Right kidney (tissue), 1 donor: ENCODE measurements around the gene MRGPRD.

Experiments
- DNase-seq: peaks from one replicate; pipeline ENCODE4 v3.0.0-alpha.2; 2016

MRGPRD gene

DNA sequence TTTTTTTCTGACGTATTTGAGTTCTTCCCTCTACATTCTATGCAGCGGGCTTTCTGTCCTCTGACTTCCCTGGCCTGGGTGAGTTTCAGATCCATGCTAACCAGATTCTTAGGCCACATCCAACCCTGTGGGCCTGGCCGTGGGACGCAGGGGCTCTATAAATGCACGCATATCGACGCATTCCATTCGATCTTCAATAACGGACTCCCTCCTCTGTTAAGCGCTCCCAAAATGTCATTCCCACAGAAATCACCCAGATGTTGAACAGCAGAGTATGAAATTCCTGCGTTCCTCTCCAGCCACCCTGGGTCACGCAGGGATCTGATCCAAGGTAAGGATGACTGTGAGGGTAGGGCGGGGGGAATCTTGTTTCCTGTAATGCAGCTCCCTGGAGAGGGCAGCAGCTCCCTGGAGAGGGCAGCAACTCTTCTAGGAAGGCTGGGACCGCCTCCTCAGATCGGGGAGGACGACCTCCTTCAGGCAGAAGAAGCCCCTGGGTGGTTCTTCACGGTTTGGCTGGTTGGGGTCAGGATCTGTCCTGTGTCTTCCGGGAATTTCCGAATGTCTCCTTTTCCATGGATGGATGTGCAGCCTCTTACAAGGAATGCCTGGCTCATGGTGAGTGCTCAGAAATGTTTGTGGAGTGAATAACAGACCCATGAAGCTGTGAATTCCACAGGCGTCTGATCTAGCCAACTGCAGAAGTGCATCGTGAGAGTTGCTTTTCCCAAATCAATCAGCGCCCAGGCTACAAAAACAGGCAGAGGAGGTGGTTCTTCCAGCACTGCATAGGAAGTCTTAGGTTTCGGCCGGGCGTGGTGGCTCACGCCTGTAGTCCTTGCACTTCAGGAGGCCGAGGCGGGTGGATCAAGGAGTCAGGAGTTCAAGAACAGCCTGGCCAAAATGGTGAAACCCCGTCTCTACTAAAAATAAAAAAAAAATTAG lies 12.2 kb downstream of the MRGPRD start:
- no peak for DNase-seq

GRCh38 chr11:68966894-68967780 lies 13.6 kb downstream of the MRGPRD start:
- no peak for DNase-seq

- DNase-seq: no peak
Measured at GRCh38 chr11:68965901-68966853, 14.6 kb downstream of the MRGPRD start.

- no peak for DNase-seq
Measured at GRCh38 chr11:68963779-68964178, 17.0 kb downstream of the MRGPRD start.

DNA sequence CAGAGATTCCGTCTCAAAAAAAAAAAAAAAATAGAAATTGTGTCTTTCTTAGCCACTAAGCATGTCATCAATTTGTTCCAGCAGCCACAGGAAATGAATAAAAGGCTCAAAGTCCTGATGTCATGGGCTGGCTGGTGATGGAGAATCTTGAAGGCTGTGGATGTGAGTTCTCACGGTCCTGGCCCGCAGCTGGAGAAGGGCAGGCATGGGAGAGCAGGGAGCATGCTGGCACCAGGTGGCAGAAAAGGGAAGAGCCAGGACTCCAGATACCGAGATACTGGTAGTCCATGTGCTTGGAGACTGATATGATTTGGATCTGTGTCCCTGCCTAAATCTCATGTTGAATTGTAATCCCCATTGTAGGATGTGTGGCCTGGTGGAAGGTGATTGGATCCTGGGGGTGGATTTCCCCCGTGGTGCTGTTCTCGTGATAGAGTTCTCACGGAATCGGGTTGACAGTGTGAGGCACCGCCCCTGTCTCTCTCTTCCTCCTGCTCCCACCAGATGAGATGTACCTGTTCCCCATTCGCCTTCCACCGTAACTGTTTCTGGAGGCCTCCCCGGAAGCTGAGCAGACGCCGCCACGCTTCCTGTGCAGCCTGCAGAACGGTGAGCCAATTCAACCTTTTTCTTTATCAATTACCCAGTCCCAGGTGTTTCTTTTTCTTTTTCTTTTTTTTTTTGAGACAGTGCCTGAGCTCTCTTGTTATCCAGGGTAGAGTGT lies 18.1 kb downstream of the MRGPRD start:
- no peak for DNase-seq

DNA sequence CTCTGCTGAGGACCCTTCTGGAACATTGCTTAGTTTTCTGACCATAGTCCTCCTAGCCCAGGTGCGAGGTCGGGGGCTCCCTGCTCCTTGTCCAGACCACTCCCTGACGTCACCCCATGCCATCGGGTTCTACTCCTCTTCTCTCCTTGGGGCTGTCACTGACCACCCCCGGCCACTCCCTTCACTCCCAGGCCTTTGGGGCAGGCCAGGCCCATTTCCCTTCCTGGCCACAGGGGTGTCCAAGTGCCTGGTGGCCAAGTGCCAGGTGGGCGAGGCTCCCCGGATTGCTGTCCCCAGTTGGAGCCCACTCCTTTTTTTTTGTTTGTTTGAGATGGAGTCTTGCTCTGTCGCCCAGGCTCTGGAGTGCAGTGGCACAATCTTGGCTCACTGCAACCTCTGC lies 19.5 kb downstream of the MRGPRD start:
- no peak for DNase-seq

DNA sequence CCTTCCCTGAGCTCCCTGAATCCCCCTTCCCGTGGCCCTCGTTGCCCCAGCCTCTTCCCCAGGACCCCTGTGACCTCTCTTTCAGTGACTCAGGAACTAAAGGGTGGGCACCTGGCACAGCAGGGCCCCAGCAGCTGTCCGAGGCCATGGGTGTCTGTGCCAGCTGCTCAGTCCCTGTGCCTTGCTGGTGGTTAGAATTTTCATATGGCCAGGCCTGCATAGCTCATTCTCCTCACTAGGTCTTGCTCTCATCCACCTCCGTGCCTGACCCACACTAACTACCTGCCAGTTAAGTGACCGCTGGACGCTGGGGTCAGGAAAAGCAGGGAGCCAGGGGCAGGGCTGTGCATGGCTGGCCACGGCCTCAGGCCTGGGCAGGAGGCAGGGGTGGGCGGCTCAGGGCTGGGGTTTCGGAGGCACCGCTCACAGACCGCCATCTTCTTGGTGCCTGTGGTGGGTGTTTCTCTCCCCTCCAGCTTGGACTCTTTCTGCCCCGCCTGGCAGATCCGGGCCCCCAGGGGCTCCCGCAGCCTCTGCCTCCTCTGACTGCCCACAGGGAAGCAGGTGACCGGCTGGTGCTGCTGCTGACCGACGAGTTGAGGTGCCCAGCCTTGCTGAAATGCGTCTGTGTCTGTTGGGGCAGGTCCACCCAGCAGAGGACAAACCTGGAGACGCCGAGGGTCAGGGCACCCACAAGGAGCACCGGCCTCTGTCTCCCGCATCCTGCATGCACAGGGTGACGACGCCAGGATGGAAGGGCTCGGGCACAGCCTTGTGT lies 20.3 kb downstream of the MRGPRD start:
- no peak for DNase-seq

DNA sequence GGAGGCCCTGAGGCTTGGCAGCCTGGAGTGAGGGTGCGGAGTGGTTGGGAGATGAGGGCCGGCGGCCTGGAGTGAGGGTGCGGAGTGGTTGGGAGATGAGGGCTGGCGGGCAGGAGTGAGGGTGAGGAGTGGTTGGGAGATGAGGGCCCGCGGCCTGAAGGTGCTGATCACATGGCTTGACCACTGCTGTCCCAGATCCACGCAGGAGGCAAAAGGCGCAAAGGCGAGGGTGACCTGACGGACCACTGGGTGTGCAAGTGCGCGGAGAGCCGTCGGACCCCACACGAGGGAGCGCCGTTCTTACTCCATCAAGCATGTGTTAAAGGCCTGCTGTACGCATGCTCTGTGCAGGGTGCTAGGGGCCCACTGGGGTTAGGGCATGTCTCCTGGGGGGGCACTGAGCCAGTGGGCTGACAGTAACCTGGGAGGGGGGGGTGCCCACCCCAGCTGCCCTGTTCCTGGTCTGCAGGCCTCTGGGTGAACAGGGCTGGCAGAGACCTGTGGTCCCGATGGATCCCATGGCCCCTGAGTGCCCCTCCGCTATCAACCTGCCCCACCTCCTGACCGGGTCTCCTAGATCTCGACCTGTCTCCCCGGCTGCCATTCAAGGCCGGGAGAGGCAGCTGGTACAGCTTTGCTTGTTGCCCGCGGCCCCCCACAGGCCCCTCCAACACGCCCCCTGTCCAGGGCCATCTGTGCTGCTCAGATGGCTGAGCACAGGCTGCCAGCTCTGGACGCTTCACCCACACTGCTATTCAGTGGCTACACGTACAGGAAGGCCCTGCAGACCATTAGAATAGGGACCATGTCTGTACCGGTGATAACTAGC lies 21.1 kb downstream of the MRGPRD start:
- no peak for DNase-seq

GRCh38 chr11:68958211-68958610 lies 22.6 kb downstream of the MRGPRD start:
- DNase-seq: no peak

- no peak for DNase-seq
Measured at GRCh38 chr11:68956547-68957254, 24.1 kb downstream of the MRGPRD start.

- no peak for DNase-seq
Measured at GRCh38 chr11:68956142-68956541, 24.6 kb downstream of the MRGPRD start.

DNA sequence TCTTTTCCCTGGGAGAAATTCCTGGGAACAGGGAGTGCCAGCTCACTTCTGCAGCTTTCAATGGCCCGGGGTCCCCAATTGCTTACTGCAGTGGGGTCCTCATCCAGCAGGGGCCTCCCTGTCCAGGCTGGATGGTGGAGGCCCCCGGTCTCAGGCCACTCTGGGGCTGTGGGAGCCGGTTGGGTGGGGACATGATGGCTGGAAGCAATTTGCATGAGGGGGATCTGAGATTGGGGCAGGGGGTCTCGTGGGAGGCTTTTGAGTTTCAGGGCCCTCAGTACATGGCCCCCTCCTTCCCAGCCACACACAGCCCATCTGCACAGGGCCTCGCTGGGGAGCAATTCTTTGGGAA lies 25.2 kb downstream of the MRGPRD start:
- DNase-seq: no peak

GRCh38 chr11:68954836-68955606 lies 25.8 kb downstream of the MRGPRD start:
- DNase-seq: peak; percentile 54

- no peak for DNase-seq
Measured at GRCh38 chr11:68950762-68951161, 30.0 kb downstream of the MRGPRD start.

DNA sequence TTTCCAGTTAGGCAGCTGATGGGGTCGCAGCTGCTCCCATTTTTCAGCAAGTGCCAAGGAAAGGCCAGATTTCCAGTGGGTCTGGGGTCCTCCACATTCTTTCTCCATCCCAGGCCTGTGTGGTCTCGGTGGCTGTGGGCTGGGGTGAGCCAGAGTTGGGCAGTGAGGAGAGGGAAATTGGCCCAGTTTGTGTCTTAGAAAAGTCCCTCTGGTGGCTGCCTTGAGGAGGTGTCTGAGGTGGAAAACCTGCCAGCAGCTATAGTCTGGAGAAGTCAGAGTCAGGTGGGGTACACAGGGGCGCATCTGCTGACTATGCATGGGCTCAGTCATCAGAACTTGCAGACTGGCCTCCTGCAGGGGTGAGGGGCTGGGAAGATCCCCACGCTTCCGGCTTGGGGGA lies 30.5 kb downstream of the MRGPRD start:
- DNase-seq: no peak

- DNase-seq: no peak
Measured at GRCh38 chr11:68948935-68949334, 31.9 kb downstream of the MRGPRD start.

GRCh38 chr11:68948496-68948895 lies 32.3 kb downstream of the MRGPRD start:
- DNase-seq: no peak

DNA sequence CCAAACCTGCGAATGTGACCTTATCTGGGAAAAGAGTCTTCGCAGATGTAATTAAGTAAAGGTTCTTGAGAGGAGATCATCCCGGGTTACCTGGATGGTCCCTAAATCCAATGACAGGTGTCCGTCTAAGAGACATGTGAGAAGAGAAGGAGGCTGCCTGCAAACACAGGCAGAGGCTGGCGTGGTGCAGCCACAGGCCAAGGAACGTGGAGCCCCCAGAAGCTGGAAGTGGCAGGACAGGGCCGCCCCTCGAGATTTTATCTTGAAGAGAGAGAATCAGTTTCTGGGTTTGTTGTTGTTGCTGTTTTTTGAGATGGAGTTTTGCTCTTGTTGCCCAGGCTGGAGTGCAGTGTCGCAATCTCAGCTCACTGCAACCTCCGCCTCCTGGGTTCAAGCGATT lies 33.6 kb downstream of the MRGPRD start:
- DNase-seq: no peak
